ENCODE data around the gene MGAT3. TPM values are rescaled to one million over a fixed set of nuclear protein-coding genes. Genes with fewer than 3 reads are reported as not detected.

The MGAT3 gene
- total and polyA plus RNA-seq, 2 of the 8 experiments (the other 6 are each of a cell fraction or from before 2014, with no cell fraction given), result 4.3 to 9.2 TPM

GRCh38 chr22:39481054-39481453, 24.2 kb downstream of the MGAT3 start:
- Histone ChIP-seq H2BK12ac (ENCODE audit: low read depth, low read length) (0 out of 2 replicates have a peak overlapping the region, but pooled peaks have one; percentile 9), H3K23me2 (ENCODE audit: low read depth, low read length) (no peaks in the 10 kb centered on the region), H2BK20ac (ENCODE audit: low read length) (no peak overlapping the region), H4K91ac (replicated peaks; ENCODE audit: insufficient read length, low read length) (no peak overlapping the region), H4K20me1 (replicated peaks in 1 of 2; ENCODE audit: control insufficient read depth in 1 of 2, insufficient read depth in 2 of 2, low read length in 2 of 2) (peaks cover 9 to 17% of the 10 kb centered on the region in 2 experiments), H2BK5ac (ENCODE audit: low read depth, low read length) (no peak overlapping the region), H3K4me1 (replicated peaks in 1 of 4; ENCODE audit: control insufficient read depth in 3 of 4, insufficient read depth in 4 of 4, low read length in 3 of 4) (no peaks in the 10 kb centered on the region; a peak in 1 of 7 replicates), H4K5ac (ENCODE audit: insufficient read length, low read depth, low read length) (no peak overlapping the region), H3K14ac (ENCODE audit: insufficient read length) (no peak overlapping the region), H3K9me3 (ENCODE audit: insufficient read depth in 2 of 2, low read depth in 1 of 2, low read length in 1 of 2) (no peaks in the 10 kb centered on the region), H3K79me1 (ENCODE audit: low read depth, low read length) (peaks cover 3% of the 10 kb centered on the region), H3K9ac (replicated peaks in 1 of 4; ENCODE audit: extremely low read depth in 1 of 4, low read depth in 3 of 4, low read length in 3 of 4) (no peak overlapping the region), H2AFZ (ENCODE audit: low read length) (no peak overlapping the region), H3K79me2 (ENCODE audit: control insufficient read depth in 1 of 2, insufficient read depth in 2 of 2, low read length in 2 of 2) (no peaks in the 10 kb centered on the region), H2BK15ac (ENCODE audit: low read length) (no peak overlapping the region), H3K27ac (ENCODE audit: low read depth, low read length) (no peak overlapping the region), H3K4me2 (ENCODE audit: insufficient read depth in 1 of 2, low read depth in 2 of 2, low read length in 2 of 2) (no peak overlapping the region), H2BK120ac (replicated peaks; ENCODE audit: low read depth, low read length) (no peak overlapping the region), H3K56ac (replicated peaks; ENCODE audit: insufficient read length, low read depth, low read length) (no peak overlapping the region), H3K36me3 (ENCODE audit: control insufficient read depth in 2 of 4, insufficient read depth in 4 of 4, low read length in 3 of 4) (no peaks in the 10 kb centered on the region), H4K8ac (ENCODE audit: extremely low read depth, insufficient read depth, low read length) (no peak overlapping the region), H3K27me3 (replicated peaks in 1 of 4; ENCODE audit: control insufficient read depth in 3 of 4, extremely low read depth in 1 of 4, insufficient read depth in 3 of 4, low read length in 3 of 4) (no peaks in the 10 kb centered on the region; a peak in 1 of 7 replicates), H3K23ac (ENCODE audit: insufficient read length) (no peak overlapping the region), H3K18ac (ENCODE audit: extremely low read depth, low read length) (no peak overlapping the region), H3K4me3 (ENCODE audit: extremely low read depth in 1 of 4, insufficient read depth in 2 of 4, low read depth in 3 of 4, low read length in 4 of 4) (no peak overlapping the region), H3K4ac (replicated peaks; ENCODE audit: insufficient read length, low read depth, low read length) (no peak overlapping the region), H2AK5ac (ENCODE audit: low read depth, low read length) (no peak overlapping the region)
- FAIRE-seq, result no peak
- 84% methylated on average over 16 of the region's 16 CpGs; no CpG with 5 or more reads in 1 of the 2 experiments for WGBS, 2 experiments (ENCODE audit: extremely low coverage in 1 of 2, insufficient coverage in 1 of 2, insufficient read length in 1 of 2, insufficient replicate concordance in 2 of 2, low coverage in 1 of 2, low lambda C conversion rate in 2 of 2, missing lambda C conversion rate in 1 of 2)
- CTCF ChIA-PET (ENCODE audit: partially characterized antibody), result interaction anchor here (0.8 to 11.1 kb wide), 5 partner anchors 9 to 47 kb away, joined by 3 to 120 read pairs (median 46); no protein-coding TSS in a partner anchor
- no peak for DNase-seq (ENCODE audit: low read depth in 1 of 2, low spot score in 2 of 2)
- POLR2A ChIA-PET (ENCODE audit: partially characterized antibody), result no interaction called here
- no peak for TF ChIP-seq HDAC6 (IDR thresholded peaks at IDR 0.05; ENCODE audit: low read depth, low read length)
- TF ChIP-seq BRCA1 (IDR thresholded peaks at IDR 0.05; ENCODE audit: low read depth, low read length), result no peak
- TF ChIP-seq TBP (IDR thresholded peaks at IDR 0.05; ENCODE audit: low read depth, low read length), result no peak
- TF ChIP-seq, protein P1, sequence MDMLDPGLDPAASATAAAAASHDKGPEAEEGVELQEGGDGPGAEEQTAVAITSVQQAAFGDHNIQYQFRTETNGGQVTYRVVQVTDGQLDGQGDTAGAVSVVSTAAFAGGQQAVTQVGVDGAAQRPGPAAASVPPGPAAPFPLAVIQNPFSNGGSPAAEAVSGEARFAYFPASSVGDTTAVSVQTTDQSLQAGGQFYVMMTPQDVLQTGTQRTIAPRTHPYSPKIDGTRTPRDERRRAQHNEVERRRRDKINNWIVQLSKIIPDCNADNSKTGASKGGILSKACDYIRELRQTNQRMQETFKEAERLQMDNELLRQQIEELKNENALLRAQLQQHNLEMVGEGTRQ (IDR thresholded peaks at IDR 0.05; ENCODE audit: low read length), result no peak
- TF ChIP-seq HDAC2 (IDR thresholded peaks at IDR 0.05; ENCODE audit: borderline replicate concordance in 1 of 2, low read depth in 2 of 2, low read length in 2 of 2), result no peak

Data from H1 (cell line).